ENCODE measurements around the gene CFH.
"Not testable (repeated sequence)": the region's sequence is repeated elsewhere in the genome, so short reads cannot be mapped to it uniquely, and the experiment has no call there.

Gene CFH

GRCh38 chr1:196651637-196652215 is at the start of gene CFH:
Gene CFH, plus strand, starts transcription at chr1:196652043. Its CDS starts 75 bp downstream, at chr1:196652118.
- DNase-seq (ENCODE audit: extremely low read depth in 1 of 2, low read depth in 1 of 2), result no peak

- no peak for DNase-seq (ENCODE audit: extremely low read depth in 1 of 2, low read depth in 1 of 2)
These were observed 48.2 kb upstream of the CFH start for GRCh38 chr1:196603651-196604050.

- DNase-seq (ENCODE audit: extremely low read depth in 1 of 2, low read depth in 1 of 2), result no peak
These were observed 43.9 kb upstream of the CFH start for GRCh38 chr1:196607981-196608380.

- no peak for DNase-seq (ENCODE audit: extremely low read depth in 1 of 2, low read depth in 1 of 2)
These were observed 43.2 kb upstream of the CFH start, which contains the start of gene KCNT2 for GRCh38 chr1:196608390-196609369. Gene KCNT2, minus strand, starts transcription at chr1:196608440. Its CDS starts 131 bp downstream, at chr1:196608309.

GRCh38 chr1:196609370-196609737 is 42.5 kb upstream of the CFH start:
- no peak for DNase-seq (ENCODE audit: extremely low read depth in 1 of 2, low read depth in 1 of 2)

GRCh38 chr1:196611873-196612272 is 40.0 kb upstream of the CFH start:
- DNase-seq (ENCODE audit: extremely low read depth in 1 of 2, low read depth in 1 of 2), result no peak

GRCh38 chr1:196619721-196620120 is 32.1 kb upstream of the CFH start:
- no peak for DNase-seq (ENCODE audit: extremely low read depth in 1 of 2, low read depth in 1 of 2)

- DNase-seq (ENCODE audit: extremely low read depth in 1 of 2, low read depth in 1 of 2), result no peak
These were observed 28.8 kb upstream of the CFH start for GRCh38 chr1:196623079-196623478.

- no peak for DNase-seq (ENCODE audit: extremely low read depth in 1 of 2, low read depth in 1 of 2)
These were observed 23.0 kb upstream of the CFH start for GRCh38 chr1:196628838-196629237.

GRCh38 chr1:196637606-196638005 is 14.2 kb upstream of the CFH start:
- DNase-seq (ENCODE audit: extremely low read depth in 1 of 2, low read depth in 1 of 2), result no peak

- DNase-seq (ENCODE audit: extremely low read depth in 1 of 2, low read depth in 1 of 2), result no peak
These were observed 13.4 kb upstream of the CFH start for GRCh38 chr1:196638466-196638865.

GRCh38 chr1:196639291-196639690 is 12.6 kb upstream of the CFH start:
- DNase-seq (ENCODE audit: extremely low read depth in 1 of 2, low read depth in 1 of 2), result not testable (repeated sequence)

GRCh38 chr1:196640976-196641375 is 10.9 kb upstream of the CFH start:
- DNase-seq (ENCODE audit: extremely low read depth in 1 of 2, low read depth in 1 of 2), result no peak

GRCh38 chr1:196649990-196650389 is 1.9 kb upstream of the CFH start:
- DNase-seq (ENCODE audit: extremely low read depth in 1 of 2, low read depth in 1 of 2), result no peak

GRCh38 chr1:196650403-196650802 is 1.4 kb upstream of the CFH start:
- no peak for DNase-seq (ENCODE audit: extremely low read depth in 1 of 2, low read depth in 1 of 2)

GRCh38 chr1:196651079-196651478 is 764 bp upstream of the CFH start:
- DNase-seq (ENCODE audit: extremely low read depth in 1 of 2, low read depth in 1 of 2), result no peak

GRCh38 chr1:196654271-196654670 is 2.4 kb downstream of the CFH start:
- DNase-seq (ENCODE audit: extremely low read depth in 1 of 2, low read depth in 1 of 2), result no peak

- DNase-seq (ENCODE audit: extremely low read depth in 1 of 2, low read depth in 1 of 2), result no peak
These were observed 3.2 kb downstream of the CFH start for GRCh38 chr1:196655071-196655470.

- no peak for DNase-seq (ENCODE audit: extremely low read depth in 1 of 2, low read depth in 1 of 2)
These were observed 3.7 kb downstream of the CFH start for GRCh38 chr1:196655494-196655893.

GRCh38 chr1:196659471-196659870 is 7.6 kb downstream of the CFH start:
- no peak for DNase-seq (ENCODE audit: extremely low read depth in 1 of 2, low read depth in 1 of 2)

GRCh38 chr1:196660272-196660671 is 8.4 kb downstream of the CFH start:
- DNase-seq (ENCODE audit: extremely low read depth in 1 of 2, low read depth in 1 of 2), result no peak

GRCh38 chr1:196660852-196661251 is 9.0 kb downstream of the CFH start:
- DNase-seq (ENCODE audit: extremely low read depth in 1 of 2, low read depth in 1 of 2), result no peak
